ENCODE results near the gene FOXR1.
"Not testable (repeated sequence)": the region's sequence is repeated elsewhere in the genome, so short reads cannot be mapped to it uniquely, and the experiment has no call there.

The FOXR1 gene

DNA sequence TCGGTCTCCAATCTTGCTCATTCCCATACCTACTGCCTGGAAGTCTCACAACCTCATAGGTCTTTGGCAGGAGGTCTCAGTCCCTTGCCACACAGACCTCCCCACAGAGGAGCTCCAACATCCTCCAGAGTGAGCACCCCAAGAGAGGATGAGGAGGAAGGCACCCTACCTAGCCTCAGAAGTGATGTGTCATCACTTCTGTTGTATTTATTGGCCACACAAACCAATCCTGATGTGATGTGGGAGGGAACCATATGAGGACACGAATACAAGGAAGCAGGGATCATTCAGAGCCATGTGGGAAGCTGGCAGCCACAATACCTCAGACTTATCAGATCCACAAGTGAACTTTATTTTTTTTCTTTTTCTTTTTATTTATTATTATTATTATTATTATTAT lies 24.5 kb upstream of the FOXR1 start:
- DNase-seq (ENCODE audit: low read depth in 2 of 2) = no peak

DNA sequence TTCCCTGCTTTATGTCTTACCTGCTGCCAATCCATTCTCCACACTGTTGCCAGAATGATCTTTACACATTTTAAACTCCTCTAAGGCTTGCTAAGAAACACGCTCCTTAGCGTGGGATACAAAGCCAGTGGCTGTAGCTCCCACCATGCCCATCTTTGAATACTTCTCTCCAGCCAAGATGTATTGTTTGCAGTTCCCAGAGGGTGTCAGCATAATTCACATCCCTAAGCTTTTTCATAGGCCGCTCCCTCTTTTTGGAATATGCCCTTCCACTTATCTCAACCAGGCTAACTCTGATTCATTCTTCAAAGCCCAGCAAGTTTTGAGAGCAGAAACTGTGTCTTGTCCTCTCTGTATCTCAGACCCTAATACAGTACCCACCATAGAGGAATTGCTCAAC lies 23.6 kb upstream of the FOXR1 start:
- no peak for DNase-seq (ENCODE audit: low read depth in 2 of 2)

DNA sequence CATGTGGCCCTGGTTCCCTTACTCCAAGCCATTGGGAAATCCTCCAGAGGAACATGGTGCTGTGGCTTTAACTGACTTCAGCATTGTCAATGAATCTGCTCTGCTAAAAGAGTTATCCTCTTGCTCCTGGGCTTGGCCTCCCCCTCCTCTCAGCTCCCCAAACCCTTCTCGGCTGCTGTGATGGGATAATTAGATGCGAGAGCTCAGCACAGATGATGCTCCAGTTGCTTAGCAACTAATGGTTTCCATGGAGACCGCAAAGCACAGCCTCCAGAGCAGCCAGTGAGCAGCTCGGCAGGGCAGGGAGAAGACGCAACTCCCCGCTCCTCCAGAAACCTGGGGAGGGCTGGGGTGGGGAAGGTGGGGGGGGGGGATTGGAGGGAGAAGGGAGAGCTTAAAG lies 18.3 kb upstream of the FOXR1 start:
- DNase-seq (ENCODE audit: low read depth in 2 of 2) = no peak

DNA sequence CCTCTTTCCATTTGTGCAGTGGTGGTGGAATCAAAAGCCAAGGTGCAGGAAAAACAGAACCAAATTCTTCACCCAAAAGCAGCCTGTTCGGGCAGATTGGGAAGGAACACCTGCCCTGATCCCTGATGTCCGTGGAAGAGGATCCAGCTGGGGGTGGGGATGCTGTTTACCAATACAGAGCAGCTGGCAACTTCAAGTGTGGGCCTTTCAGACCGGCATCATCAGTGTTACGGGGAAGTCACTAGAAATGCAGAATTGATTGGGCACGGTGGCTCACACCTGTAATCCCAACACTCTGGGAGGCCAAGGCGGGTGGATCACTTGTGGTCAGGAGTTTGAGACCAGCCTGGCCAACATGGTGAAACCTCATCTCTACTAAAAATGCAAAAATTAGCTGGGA lies 17.6 kb upstream of the FOXR1 start:
- not testable (repeated sequence) for DNase-seq (ENCODE audit: low read depth in 2 of 2)

DNA sequence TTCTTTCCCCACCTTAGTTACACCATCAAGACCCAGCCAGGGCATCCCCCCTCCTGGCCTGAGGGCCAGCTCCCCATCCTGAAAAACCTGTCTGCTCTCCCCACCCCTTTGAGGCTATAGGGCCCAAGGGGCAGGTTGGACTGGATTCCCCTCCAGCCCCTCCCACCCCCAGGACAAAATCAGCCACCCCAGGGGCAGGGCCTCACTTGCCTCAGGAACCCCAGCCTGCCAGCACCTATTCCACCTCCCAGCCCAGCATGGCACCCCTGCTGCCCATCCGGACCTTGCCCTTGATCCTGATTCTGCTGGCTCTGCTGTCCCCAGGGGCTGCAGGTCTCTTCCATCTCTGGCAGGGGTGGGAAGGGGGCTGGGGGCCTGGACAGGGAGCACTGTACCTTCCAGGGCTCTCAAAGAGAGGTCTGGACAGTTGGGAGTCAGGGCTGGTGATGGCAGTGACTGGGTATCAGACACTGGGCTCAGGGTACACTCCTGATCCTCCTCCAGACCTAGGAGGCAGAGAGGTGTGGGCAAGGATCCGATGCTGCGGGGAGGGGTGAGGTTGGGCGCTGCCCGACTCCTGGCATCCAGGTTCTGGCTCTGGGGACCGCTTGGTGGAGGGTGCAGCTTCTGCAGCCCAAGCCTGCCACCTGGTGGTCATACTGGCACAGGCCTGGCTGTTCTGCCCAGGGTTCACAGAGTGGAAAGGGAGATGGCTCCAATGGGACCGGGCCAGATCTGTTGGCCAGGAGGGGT lies 15.3 kb upstream of the FOXR1 start, which contains the start of gene UPK2:
UPK2 (plus strand) TSS at position 205 of the 753 bp plus-strand sequence; CDS start at position 258, 53 bp downstream.
- DNase-seq (ENCODE audit: low read depth in 2 of 2) = peak; percentile 88

DNA sequence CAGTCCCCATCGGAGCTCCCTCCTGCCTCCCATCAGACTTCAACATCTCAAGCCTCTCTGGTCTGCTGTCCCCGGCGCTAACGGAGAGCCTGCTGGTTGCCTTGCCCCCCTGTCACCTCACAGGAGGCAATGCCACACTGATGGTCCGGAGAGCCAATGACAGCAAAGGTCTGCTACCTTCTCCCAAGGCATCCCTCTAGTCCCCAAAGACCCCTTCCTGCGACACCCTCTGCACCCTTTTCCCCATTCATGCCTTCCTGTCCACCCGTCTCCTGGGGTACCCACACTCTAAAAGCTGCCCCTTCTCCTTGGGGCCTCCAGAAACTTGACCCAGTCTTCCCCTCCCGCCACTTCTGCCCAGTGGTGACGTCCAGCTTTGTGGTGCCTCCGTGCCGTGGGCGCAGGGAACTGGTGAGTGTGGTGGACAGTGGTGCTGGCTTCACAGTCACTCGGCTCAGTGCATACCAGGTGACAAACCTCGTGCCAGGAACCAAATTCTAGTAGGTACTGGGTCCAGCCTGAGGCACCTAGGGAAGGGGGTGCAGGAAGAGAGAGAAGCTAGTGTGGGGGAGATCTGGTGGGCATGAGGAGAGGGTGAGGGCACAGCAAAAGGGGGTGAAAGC lies 14.6 kb upstream of the FOXR1 start:
- no peak for DNase-seq (ENCODE audit: low read depth in 2 of 2)

DNA sequence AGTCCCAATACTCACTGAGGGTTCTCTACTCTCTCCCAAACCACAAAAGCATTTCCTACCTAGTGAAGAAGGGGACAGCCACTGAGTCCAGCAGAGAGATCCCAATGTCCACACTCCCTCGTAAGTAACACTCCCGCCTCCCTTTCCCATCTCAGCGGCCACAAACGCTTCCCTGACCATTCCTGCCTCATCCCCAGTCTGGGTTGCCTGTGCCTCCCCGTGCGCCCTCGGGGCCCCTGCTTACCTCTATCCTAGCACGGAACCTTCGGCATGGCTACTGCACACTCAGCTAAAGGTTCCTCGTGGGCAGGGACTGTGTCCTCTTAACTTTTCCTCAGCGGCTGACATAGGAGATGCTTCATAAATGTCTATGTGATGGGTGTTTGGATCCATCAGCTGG lies 14.0 kb upstream of the FOXR1 start:
- no peak for DNase-seq (ENCODE audit: low read depth in 2 of 2)

DNA sequence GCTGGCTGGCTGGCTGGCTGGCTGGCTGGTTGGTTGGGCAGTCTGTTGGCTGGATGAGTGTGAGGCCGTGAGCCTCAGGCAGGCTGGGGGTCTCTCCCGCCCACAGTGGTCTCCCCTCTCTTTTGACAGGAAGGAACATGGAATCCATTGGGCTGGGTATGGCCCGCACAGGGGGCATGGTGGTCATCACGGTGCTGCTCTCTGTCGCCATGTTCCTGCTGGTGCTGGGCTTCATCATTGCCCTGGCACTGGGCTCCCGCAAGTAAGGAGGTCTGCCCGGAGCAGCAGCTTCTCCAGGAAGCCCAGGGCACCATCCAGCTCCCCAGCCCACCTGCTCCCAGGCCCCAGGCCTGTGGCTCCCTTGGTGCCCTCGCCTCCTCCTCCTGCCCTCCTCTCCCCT lies 13.6 kb upstream of the FOXR1 start:
- no peak for DNase-seq (ENCODE audit: low read depth in 2 of 2)

DNA sequence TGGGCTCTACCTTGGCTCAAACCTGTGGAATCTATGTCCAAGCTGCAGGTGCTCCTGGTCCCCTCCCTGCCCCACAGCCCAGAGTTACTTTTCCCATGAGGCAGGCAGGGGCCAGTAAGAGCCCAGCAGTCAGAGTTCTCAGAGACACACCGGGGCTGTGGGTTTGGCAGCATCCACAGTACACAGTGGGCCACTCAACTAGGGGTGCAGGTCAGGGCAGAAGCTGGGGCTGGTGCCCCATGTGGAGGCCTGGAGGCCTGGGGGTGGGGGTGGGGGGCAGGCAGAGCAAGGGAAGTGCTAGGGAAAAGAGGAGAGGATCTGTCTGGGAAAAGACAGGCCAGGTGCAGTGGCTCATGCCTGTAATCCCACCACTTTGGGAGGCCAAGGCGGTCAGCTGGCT lies 13.0 kb upstream of the FOXR1 start:
- DNase-seq (ENCODE audit: low read depth in 2 of 2) = no peak

DNA sequence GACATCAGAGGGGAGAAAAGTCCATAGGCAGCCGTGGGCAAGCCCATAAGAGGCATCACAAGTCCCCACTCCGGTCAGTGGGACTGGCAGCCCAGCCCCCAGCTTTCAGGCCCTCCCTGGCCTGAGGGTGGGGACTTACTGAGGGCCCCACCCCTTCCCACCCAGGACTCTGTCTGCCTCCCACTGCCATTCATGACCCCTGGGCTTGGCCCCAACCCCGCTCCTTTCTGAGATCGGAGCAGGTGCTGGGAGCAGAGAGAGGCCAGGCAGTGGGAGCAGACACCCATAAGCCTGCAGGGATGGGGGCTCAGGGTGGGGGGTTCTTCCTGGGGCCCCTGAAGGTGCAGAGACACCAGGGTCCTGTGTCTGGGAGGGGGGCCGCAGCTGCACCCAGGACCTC lies 10.4 kb upstream of the FOXR1 start:
- DNase-seq (ENCODE audit: low read depth in 2 of 2) = no peak

DNA sequence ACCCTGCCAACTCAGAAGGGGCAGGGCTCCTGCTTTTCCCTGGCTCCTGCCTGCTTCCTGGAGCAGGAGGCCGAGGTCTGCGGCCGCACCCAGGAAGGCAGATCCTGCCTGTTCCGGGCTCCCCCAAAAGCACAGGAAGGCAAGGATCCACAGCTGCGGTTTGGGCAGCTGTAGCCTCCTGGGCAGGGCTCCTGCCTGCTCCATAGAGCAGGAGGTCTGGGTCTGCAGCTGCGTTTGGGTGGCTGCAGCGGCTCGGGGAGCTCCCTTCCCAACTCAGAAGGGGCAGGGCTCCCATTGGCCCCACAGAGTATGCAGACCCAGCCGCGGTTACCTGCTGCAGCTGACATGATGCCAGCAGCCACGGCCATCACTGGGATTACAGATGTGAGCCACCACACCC lies 10.0 kb upstream of the FOXR1 start:
- DNase-seq (ENCODE audit: low read depth in 2 of 2) = no peak

DNA sequence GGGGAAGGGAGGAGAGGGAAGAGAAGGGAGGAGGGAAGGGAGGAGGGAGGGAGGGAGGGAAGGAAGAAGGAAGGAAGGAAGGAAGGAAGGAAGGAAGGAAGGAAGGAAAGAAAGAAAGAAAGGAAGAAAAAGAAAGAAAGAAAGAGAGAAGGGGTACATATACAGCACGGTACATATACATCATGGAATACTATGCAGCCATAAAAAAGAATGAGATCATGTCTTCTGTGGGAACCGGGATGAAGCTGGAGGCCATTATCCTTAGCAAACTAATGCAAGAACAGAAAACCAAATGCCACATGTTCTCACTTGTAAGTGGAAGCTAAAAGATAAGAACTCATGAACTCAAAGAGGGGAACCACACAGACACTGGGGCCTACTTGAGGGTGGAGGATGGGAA lies 2.1 kb upstream of the FOXR1 start:
- DNase-seq (ENCODE audit: low read depth in 2 of 2) = not testable (repeated sequence)

DNA sequence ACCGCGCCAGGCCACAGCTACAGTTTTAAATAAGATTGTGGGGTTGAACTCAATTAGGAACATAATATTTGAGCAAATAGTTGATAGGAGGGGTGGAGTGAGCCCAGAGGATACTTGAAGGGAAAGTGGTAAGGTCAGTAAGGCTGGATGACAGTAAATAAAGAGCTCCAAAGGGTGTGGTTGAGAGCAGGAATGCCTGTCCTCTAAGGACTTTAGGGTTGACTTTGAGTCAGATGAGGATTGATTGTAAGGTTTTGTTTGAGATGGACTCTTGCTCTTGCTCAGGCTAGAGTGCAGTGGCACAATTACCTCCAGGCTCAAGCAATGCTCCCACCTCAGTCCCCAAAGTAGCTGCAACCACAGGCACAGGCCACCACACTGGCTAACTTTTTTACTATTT lies 2.4 kb downstream of the FOXR1 start:
- DNase-seq (ENCODE audit: low read depth in 2 of 2) = no peak

DNA sequence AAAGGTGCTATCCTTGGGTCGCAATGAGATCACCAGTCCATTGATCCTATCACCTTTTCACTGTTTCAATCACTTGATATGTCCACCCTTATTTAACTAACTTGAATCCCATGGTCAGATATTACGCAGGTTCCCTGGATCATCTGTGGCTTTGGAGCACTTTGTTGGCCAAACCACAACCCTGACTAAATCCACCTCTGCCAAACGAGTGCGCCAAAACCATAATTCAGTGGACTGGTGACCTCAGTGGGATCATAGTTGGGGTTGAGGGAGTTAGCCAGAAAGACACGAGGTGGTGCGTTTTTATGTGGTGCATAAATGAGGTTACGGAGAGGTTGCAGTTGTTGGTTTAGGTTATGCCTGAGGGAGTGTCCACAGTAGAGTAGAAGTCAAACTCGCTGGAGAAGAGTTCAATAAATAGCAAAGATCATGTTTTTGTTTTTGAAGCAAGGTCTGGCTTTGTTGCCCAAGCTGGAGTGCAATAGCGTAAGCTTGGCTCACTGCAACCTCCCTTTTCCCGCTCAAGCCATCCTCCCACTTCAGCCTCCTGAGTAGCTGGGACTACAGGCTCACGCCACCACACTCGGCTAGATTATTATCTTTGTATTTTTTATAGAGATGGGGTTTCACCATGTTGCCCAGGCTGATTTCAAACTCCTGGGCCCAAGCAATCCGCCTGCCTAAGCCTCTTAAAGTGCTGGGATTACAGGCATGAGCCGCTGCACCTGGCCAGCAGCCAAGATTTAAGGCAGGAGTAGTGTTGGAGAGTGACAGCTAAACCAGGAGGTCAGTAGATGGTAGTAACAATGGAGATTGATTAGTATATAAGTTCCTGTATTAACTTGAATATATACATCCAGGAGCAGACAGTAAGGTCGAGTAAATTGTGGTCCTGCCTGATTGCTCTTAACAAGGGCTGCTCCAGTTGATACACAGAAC lies 4.5 kb downstream of the FOXR1 start:
- DNase-seq (ENCODE audit: low read depth in 2 of 2) = no peak

DNA sequence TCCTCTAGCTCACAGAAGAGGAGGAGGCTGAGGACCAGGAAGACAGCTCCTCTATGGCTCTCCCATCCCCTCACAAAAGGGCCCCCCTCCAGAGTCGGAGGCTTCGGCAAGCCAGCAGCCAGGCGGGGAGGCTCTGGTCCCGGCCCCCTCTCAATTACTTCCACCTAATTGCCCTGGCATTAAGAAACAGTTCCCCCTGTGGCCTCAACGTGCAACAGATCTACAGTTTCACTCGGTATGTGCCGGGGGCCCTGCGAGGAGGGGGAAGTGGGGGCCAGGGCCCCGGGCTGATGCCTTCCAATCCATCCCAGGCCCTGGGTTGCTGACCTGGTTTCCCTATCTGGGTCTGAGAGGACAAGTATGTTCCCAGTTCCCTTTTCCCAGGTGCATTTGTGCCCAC lies 7.9 kb downstream of the FOXR1 start:
- no peak for DNase-seq (ENCODE audit: low read depth in 2 of 2)

DNA sequence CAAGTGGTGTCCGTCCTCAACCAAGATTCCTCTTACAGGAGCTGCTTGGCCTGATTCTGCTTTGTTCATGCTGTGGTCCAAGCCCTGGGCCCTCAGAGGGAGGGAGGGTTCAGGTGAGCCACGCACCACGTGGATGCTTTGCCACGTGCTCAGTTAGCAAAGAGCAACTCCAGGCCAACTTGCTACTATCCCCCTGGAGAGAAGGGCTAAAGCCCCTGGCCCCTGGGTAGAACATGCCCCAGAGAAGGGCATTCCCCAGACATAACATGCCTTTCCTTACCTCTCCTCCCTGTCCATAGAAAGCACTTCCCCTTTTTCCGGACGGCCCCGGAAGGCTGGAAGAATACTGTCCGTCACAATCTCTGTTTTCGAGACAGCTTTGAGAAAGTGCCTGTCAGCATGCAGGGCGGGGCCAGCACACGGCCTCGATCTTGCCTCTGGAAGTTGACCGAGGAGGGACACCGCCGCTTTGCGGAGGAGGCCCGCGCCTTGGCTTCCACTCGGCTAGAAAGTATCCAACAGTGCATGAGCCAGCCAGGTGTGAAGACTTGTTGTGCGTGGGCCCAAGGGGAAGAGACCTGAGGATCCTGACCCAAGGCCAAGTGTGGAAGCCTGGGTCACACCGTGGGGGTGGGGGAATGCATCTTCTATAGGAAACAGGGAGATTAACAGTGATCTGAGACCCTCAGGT lies 8.8 kb downstream of the FOXR1 start:
- DNase-seq (ENCODE audit: low read depth in 2 of 2) = no peak

DNA sequence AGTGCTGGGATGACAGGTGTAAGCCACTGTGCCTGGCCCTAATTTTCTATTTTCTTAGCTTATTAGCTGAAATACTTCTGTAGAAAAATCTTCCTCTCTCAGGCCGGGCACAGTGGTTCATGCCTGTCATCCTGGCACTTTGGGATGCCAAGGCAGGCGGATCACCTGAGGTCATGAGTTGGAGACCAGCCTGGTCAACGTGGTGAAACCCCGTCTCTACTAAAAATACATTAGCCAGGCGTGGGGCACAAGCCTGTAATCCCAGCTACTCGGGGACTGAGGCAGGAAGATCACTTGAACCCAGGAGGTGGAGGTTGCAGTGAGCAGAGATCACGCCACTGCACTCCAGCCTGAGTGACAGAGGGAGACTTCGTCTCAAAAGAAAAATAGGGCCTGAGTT lies 12.8 kb downstream of the FOXR1 start:
- not testable (repeated sequence) for DNase-seq (ENCODE audit: low read depth in 2 of 2)

DNA sequence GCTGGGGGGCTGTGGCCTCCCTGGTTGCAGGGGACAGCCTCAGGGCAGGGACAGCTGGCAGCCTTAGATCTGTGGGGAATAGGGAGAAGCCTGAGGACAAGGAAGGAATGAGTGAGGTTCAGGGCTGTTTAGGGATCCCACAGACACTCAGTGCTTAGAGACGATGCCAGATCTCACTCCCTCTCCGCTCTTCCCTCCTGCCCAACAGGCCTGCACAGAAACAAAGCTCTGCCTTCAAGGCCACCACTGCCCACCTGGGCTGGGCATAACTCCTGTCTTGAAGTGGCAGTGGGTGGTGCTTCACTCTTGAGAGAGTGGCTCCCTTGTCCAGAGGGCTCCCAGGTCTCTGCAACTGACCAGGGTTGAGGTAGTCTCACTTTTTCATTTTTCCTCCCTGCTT lies 13.3 kb downstream of the FOXR1 start:
- DNase-seq (ENCODE audit: low read depth in 2 of 2) = no peak

DNA sequence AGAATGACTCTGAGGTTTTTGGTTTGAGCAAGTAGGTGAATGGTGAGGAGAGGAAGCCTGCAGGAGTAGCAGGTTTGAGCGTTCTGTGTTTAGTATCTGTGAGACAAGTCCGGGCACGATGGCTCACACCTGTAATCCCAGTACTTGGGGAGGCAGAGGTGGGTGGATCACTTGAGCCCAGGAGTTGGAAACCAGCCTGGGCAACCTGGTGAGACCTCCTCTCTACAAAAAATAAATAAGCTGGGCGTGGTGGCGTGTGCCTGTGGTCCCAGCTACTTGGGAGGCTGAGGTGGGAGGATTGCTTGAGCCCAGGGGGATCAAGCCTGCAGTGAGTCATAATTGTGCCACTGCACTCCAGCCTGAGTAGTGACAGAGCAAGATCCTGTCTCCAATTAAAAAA lies 16.7 kb downstream of the FOXR1 start:
- DNase-seq (ENCODE audit: low read depth in 2 of 2) = no peak

DNA sequence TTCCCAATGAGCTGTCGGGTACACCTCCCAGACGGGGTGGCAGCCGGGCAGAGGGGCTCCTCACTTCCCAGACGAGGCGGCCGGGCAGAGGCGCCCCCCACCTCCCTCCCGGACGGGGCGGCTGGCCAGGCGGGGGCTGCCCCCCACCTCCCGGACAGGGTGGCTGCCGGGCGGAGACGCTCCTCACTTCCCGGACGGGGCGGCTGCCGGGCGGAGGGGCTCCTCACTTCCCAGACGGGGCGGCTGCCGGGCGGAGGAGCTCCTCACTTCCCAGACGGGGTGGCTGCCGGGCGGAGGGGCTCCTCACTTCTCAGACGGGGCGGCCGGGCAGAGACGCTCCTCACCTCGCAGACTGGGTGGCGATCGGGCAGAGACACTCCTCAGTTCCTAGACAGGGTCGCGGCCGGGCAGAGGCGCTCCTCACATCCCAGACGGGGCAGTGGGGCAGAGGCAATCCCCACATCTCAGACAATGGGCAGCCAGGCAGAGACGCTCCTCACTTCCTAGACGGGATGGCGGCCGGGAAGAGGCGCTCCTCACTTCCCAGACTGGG lies 20.0 kb downstream of the FOXR1 start:
- DNase-seq (ENCODE audit: low read depth in 2 of 2) = not testable (repeated sequence)

DNA sequence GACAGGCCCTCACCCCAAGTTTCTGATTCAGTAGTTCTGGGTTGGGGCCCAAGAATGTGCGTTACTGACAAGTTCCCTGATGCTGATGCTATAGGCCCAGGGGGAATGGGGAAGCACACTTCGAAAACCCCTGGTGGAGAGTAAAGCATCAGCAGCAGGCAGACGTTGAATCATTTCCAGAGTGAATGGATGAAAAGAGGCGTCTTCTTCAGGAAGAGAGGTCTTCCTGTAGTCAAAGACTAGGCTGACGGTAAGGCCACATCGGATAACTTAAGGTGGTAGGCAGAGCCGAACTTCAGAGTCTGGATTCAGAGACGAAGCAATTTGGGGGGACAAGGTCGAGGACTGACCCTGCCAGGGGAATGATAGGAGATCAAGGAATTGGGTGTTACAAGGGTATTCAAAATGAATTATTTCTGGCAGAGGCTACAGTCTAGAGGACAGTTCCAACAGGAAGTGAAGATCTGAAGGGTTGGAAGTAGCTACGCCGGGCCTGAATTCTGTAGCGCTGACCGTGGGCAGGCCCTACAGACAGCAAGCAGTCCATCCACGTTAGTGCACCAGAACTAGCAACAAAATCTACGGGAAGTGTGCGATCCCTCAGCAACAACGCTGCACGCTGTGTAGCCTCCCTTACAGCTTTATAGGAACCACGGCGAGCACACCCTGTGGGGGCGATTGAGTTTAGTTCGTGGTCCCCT lies 25.5 kb downstream of the FOXR1 start:
- DNase-seq (ENCODE audit: low read depth in 2 of 2) = no peak
